Keratinocyte (primary cell): ENCODE results near the gene FAM228A. TPM values are rescaled to one million over a fixed set of nuclear protein-coding genes. Genes with fewer than 3 reads are reported as not detected.

ENCODE experiments used
- DNase-seq: peaks from one replicate; pipeline ENCODE4 v3.0.0-alpha.2; 2011; ENCODE audit warnings: low read depth, missing footprints, low spot score
- FAIRE-seq: peaks from 2 replicates; lab custom pipeline; 2011; peaks lifted over from hg19 to GRCh38; lab: Jason Lieb, UNC
- H2AFZ ChIP-seq: 2 replicates; pipeline ENCODE4 v1.6.0; 2012; ENCODE audit warnings: low read length, control low read depth, inconsistent platforms; ENCODE audit not compliant: control insufficient read depth
- H3K27ac ChIP-seq: 2 replicates; pipeline ENCODE4 v1.5.1; 2011; ENCODE audit warnings: low read length; ENCODE audit not compliant: control insufficient read depth, insufficient read depth
- H3K27me3 ChIP-seq: 3 replicates; pipeline ENCODE4 v1.6.0; 2011; ENCODE audit warnings: low read length; ENCODE audit not compliant: control insufficient read depth, insufficient read depth; ENCODE audit errors: extremely low read depth
- H3K36me3 ChIP-seq, 2 experiments: 2 replicates in 1 of 2; 3 replicates in 1 of 2; pipeline ENCODE4 v1.5.1; 2011; ENCODE audit warnings: low read length in 2 of 2, mild to moderate bottlenecking in 1 of 2; ENCODE audit not compliant: control insufficient read depth in 2 of 2, insufficient read depth in 2 of 2; ENCODE audit errors: extremely low read depth in 1 of 2
- H3K4me1 ChIP-seq: 3 replicates; pipeline ENCODE4 v1.5.1; 2011; ENCODE audit warnings: low read length; ENCODE audit not compliant: control insufficient read depth, insufficient read depth; ENCODE audit errors: extremely low read depth
- H3K4me2 ChIP-seq: 3 replicates; pipeline ENCODE4 v1.6.0; 2011; ENCODE audit warnings: low read depth, low read length; ENCODE audit not compliant: control insufficient read depth, insufficient read depth; ENCODE audit errors: extremely low read depth
- H3K4me3 ChIP-seq, 3 experiments: fragments of 200-600 bp in 1 of 3; sonication (generic) in 1 of 3; 2 replicates in 2 of 3; 3 replicates in 1 of 3; pipeline ENCODE4 v1.5.1; 2011 to 2016; ENCODE audit warnings: low read length in 3 of 3, mild to moderate bottlenecking in 3 of 3, control low read depth in 2 of 3, inconsistent platforms in 1 of 3, low read depth in 1 of 3, mixed read lengths in 1 of 3, mixed run types in 1 of 3, moderate library complexity in 1 of 3; ENCODE audit not compliant: control insufficient read depth in 2 of 3, insufficient read depth in 2 of 3; ENCODE audit errors: extremely low read depth in 1 of 3
- H3K79me2 ChIP-seq: 2 replicates; pipeline ENCODE4 v1.6.0; 2012; ENCODE audit warnings: low read length; ENCODE audit not compliant: control insufficient read depth, insufficient read depth
- H3K9ac ChIP-seq: 3 replicates; pipeline ENCODE4 v1.6.0; 2011; ENCODE audit warnings: low read length; ENCODE audit not compliant: control insufficient read depth, insufficient read depth; ENCODE audit errors: extremely low read depth
- H3K9me1 ChIP-seq: 3 replicates; pipeline ENCODE4 v1.6.0; 2011; ENCODE audit warnings: low read length; ENCODE audit not compliant: control insufficient read depth, insufficient read depth; ENCODE audit errors: extremely low read depth
- H3K9me3 ChIP-seq: 2 replicates; pipeline ENCODE4 v1.5.1; 2012; ENCODE audit warnings: low read depth, low read length; ENCODE audit not compliant: control insufficient read depth
- H4K20me1 ChIP-seq: 3 replicates; pipeline ENCODE4 v1.6.0; 2011; ENCODE audit warnings: low read length; ENCODE audit not compliant: control insufficient read depth, insufficient read depth; ENCODE audit errors: extremely low read depth
- EZH2 ChIP-seq: IDR thresholded peaks from one replicate; pipeline ENCODE4 v1.6.1; 2012; ENCODE audit warnings: inconsistent platforms, mild to moderate bottlenecking, low read length, moderate library complexity
- dilution Hi-C: fragments of 300-500 bp; cut with MboI; formaldehyde crosslinking; loops from one replicate; pipeline ENCODE4 v1.7.0; 2020; ENCODE audit warnings: low sequenced_read_pairs; ENCODE audit not compliant: extremely low pct_ligation_motif_present
- polyA plus RNA-seq, 5 experiments: library from polyadenylated mRNA; depleted of rRNA in 3 of 5; stranded (reverse) in 3 of 5; stranded (forward) in 1 of 5; unstranded in 1 of 5; fragments of >200 nt; gene quantifications; 1 replicate in 1 of 5; 2 replicates in 3 of 5; 3 replicates in 1 of 5; pipeline versions ENCODE4 v1.2.1 to v1.2.3, GENCODE V29; 2011 to 2012; ENCODE audit warnings: missing spikeins in 2 of 5, low read depth in 1 of 5, low replicate concordance in 1 of 5
- TF ChIP-seq, protein P1 (sequence below), 3 experiments: IDR thresholded peaks in 1 of 3; conservative IDR thresholded peaks in 1 of 3; optimal IDR thresholded peaks in 1 of 3; 2 replicates in 2 of 3; 3 replicates in 1 of 3; pipeline versions ENCODE3 to v1.5.1; 2011; ENCODE audit warnings: low read length in 3 of 3, mild to moderate bottlenecking in 3 of 3, moderate library complexity in 2 of 3, control low read depth in 1 of 3, inconsistent platforms in 1 of 3; ENCODE audit not compliant: insufficient read depth in 2 of 3; ENCODE audit errors: extremely low read depth in 1 of 3

Gene FAM228A
- polyA plus RNA-seq, 1 donor (not counting 4 experiments of a cell fraction or from before 2014, with no cell fraction given), result not detected

DNA sequence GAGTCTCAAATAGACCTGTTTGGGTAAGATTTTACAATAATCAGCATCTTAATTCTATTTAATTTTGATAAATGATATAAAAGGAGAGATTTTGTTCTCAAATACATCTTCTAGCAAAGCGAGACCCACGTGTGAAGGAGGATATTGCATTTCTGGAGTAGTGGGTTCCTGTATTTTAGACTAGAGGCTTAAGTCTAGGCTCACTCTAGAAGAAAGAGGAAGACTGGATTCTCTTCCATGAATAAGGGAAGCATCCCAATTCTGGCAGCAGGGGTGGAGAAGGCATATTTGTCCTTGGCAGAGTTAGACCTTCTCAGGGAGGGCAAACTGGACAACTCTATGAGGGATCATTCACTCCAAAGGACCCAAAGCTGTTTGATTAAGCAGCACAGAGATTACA is 11.3 kb upstream of the FAM228A start:
- H3K36me3 ChIP-seq, result no peaks in the 10 kb centered on the region
- H3K9me1 ChIP-seq, result no peaks in the 10 kb centered on the region
- no peaks in the 10 kb centered on the region for H3K79me2 ChIP-seq
- H3K27me3 ChIP-seq, result no peaks in the 10 kb centered on the region
- dilution Hi-C loops, result no loop called here
- DNase-seq (no peak), FAIRE-seq (no peak)
- no peak overlapping the region for H3K27ac ChIP-seq
- no peak overlapping the region for H2AFZ ChIP-seq
- H3K9me3 ChIP-seq, result no peaks in the 10 kb centered on the region
- no peak overlapping the region for H3K9ac ChIP-seq
- no peak for TF ChIP-seq EZH2
- TF ChIP-seq, protein P1, sequence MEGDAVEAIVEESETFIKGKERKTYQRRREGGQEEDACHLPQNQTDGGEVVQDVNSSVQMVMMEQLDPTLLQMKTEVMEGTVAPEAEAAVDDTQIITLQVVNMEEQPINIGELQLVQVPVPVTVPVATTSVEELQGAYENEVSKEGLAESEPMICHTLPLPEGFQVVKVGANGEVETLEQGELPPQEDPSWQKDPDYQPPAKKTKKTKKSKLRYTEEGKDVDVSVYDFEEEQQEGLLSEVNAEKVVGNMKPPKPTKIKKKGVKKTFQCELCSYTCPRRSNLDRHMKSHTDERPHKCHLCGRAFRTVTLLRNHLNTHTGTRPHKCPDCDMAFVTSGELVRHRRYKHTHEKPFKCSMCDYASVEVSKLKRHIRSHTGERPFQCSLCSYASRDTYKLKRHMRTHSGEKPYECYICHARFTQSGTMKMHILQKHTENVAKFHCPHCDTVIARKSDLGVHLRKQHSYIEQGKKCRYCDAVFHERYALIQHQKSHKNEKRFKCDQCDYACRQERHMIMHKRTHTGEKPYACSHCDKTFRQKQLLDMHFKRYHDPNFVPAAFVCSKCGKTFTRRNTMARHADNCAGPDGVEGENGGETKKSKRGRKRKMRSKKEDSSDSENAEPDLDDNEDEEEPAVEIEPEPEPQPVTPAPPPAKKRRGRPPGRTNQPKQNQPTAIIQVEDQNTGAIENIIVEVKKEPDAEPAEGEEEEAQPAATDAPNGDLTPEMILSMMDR (optimal IDR thresholded peaks at IDR 0.05 in 1 of 3, IDR thresholded peaks at IDR 0.05 in 1 of 3, conservative IDR thresholded peaks at IDR 0.05 in 1 of 3; ENCODE audit: extremely low read depth in 1 of 3, insufficient read depth in 2 of 3, low read length in 3 of 3), result no peak
- no peaks in the 10 kb centered on the region for H3K4me1 ChIP-seq
- H3K4me2 ChIP-seq, result no peak overlapping the region
- no peaks in the 10 kb centered on the region for H4K20me1 ChIP-seq
- H3K4me3 ChIP-seq, result no peak overlapping the region

DNA sequence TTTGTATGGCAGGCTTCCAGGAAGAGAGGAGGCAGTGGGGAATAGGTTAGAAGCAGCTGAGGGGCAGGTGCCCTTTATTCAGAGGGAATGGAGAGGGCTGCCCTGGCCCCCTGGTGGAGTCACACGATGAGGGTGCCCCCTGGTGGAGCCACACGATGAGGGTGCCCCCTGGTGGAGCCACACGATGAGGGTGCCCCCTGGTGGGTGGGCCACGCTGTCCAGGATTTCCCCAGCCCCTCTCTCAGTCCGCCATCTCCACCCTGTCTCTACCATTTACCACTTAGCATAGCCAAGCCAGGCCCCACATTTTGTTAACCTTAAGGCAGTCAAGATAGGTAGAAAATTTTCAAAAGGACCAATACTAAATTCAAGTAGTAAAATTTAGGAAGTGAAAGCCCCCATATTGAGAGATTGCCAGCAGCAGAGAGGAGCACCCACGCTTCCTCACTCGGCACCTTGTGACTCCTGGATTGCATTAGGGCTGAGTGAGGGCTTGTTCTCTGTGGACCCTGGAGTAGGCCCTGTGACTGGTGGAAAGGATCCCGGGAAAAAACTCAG is 10.4 kb upstream of the FAM228A start:
- no peaks in the 10 kb centered on the region for H3K36me3 ChIP-seq
- H3K9me1 ChIP-seq, result no peaks in the 10 kb centered on the region
- H3K9me3 ChIP-seq, result no peaks in the 10 kb centered on the region
- no peak overlapping the region for H3K9ac ChIP-seq
- H2AFZ ChIP-seq, result no peak overlapping the region
- H3K4me1 ChIP-seq, result no peaks in the 10 kb centered on the region
- DNase-seq (no peak), FAIRE-seq (no peak)
- dilution Hi-C loops, result no loop called here
- H3K79me2 ChIP-seq, result no peaks in the 10 kb centered on the region
- H4K20me1 ChIP-seq, result no peaks in the 10 kb centered on the region
- H3K27ac ChIP-seq, result no peak overlapping the region
- no peak for TF ChIP-seq EZH2
- TF ChIP-seq, protein P1 (optimal IDR thresholded peaks at IDR 0.05 in 1 of 3, IDR thresholded peaks at IDR 0.05 in 1 of 3, conservative IDR thresholded peaks at IDR 0.05 in 1 of 3; ENCODE audit: extremely low read depth in 1 of 3, insufficient read depth in 2 of 3, low read length in 3 of 3), result peak; percentile 48 to 82 (median 73)
- H3K27me3 ChIP-seq, result no peaks in the 10 kb centered on the region
- no peak overlapping the region for H3K4me3 ChIP-seq
- no peak overlapping the region for H3K4me2 ChIP-seq
